Trophoblast cell (in vitro differentiated cells and primary cell): ENCODE results near the gene VCL.

Source experiments
- DNase-seq, 2 donors: peaks; one replicate each; pipeline ENCODE4 v3.0.0-alpha.2; 2016
- H2AFZ ChIP-seq: 2 replicates; pipeline ENCODE4 v1.6.1; 2013; ENCODE audit warnings: low read length, moderate library complexity, mild to moderate bottlenecking; ENCODE audit not compliant: insufficient read depth, poor library complexity
- H2AK5ac ChIP-seq: 2 replicates; pipeline ENCODE4 v1.6.1; 2013; ENCODE audit warnings: mild to moderate bottlenecking, low read length
- H2BK120ac ChIP-seq: 2 replicates; pipeline ENCODE4 v1.6.1; 2013; ENCODE audit warnings: low read length, mild to moderate bottlenecking, moderate library complexity; ENCODE audit not compliant: insufficient read depth, poor library complexity
- H2BK12ac ChIP-seq: 2 replicates; pipeline ENCODE4 v1.6.1; 2013; ENCODE audit warnings: mild to moderate bottlenecking, low read length, moderate library complexity
- H2BK5ac ChIP-seq: 2 replicates; pipeline ENCODE4 v1.6.1; 2013; ENCODE audit warnings: low read length, low read depth, moderate library complexity, mild to moderate bottlenecking; ENCODE audit not compliant: poor library complexity
- H3K14ac ChIP-seq: 2 replicates; pipeline ENCODE4 v1.6.1; 2013; ENCODE audit warnings: mild to moderate bottlenecking, low read length
- H3K18ac ChIP-seq: 2 replicates; pipeline ENCODE4 v1.6.1; 2013; ENCODE audit warnings: mild to moderate bottlenecking, low read length
- H3K23ac ChIP-seq: 2 replicates; pipeline ENCODE4 v1.6.1; 2013; ENCODE audit warnings: low read length
- H3K27ac ChIP-seq: 2 replicates; pipeline ENCODE4 v1.5.1; 2013; ENCODE audit warnings: low read depth, mild to moderate bottlenecking, inconsistent platforms, low read length, moderate library complexity
- H3K27me3 ChIP-seq: 2 replicates; pipeline ENCODE4 v1.6.1; 2013; ENCODE audit warnings: inconsistent platforms, mild to moderate bottlenecking, low read length, moderate library complexity; ENCODE audit not compliant: insufficient read depth
- H3K36me3 ChIP-seq, 2 experiments: 1 replicate in 1 of 2; 2 replicates in 1 of 2; pipeline ENCODE4 v1.6.1; 2013; ENCODE audit warnings: low read length in 2 of 2, mild to moderate bottlenecking in 2 of 2, moderate library complexity in 1 of 2; ENCODE audit not compliant: insufficient read depth in 2 of 2, control insufficient read depth in 1 of 2
- H3K4ac ChIP-seq: 2 replicates; pipeline ENCODE4 v1.6.1; 2013; ENCODE audit warnings: low read depth, mild to moderate bottlenecking, low read length, moderate library complexity
- H3K4me1 ChIP-seq, 2 experiments: 1 replicate in 1 of 2; 2 replicates in 1 of 2; pipeline ENCODE4 v1.6.1; 2013; ENCODE audit warnings: low read length in 2 of 2, mild to moderate bottlenecking in 2 of 2, moderate library complexity in 1 of 2; ENCODE audit not compliant: insufficient read depth in 2 of 2, control insufficient read depth in 1 of 2
- H3K4me2 ChIP-seq: 2 replicates; pipeline ENCODE4 v1.6.1; 2013; ENCODE audit warnings: inconsistent platforms, mild to moderate bottlenecking, low read length, moderate library complexity
- H3K4me3 ChIP-seq: 2 replicates; pipeline ENCODE4 v1.5.1; 2013; ENCODE audit warnings: mild to moderate bottlenecking, low read depth, low read length, inconsistent platforms
- H3K79me1 ChIP-seq: one replicate; pipeline ENCODE4 v1.6.1; 2013; ENCODE audit warnings: low read length
- H3K79me2 ChIP-seq: 2 replicates; pipeline ENCODE4 v1.6.1; 2013; ENCODE audit warnings: low read length, mild to moderate bottlenecking; ENCODE audit not compliant: control insufficient read depth, insufficient read depth, poor library complexity
- H3K9ac ChIP-seq: 2 replicates; pipeline ENCODE4 v1.6.1; 2013; ENCODE audit warnings: mild to moderate bottlenecking, low read length
- H3K9me3 ChIP-seq: 2 replicates; pipeline ENCODE4 v1.6.1; 2013; ENCODE audit warnings: low read depth, mild to moderate bottlenecking, control low read depth, inconsistent platforms, low read length; ENCODE audit not compliant: insufficient read depth
- H4K12ac ChIP-seq: 2 replicates; pipeline ENCODE4 v1.6.1; 2013; ENCODE audit warnings: low read depth, mild to moderate bottlenecking, low read length, moderate library complexity
- H4K8ac ChIP-seq: 2 replicates; pipeline ENCODE4 v1.6.1; 2013; ENCODE audit warnings: low read depth, mild to moderate bottlenecking, low read length, moderate library complexity
- H4K91ac ChIP-seq: one replicate; pipeline ENCODE4 v1.6.1; 2013; ENCODE audit warnings: low read depth, mild to moderate bottlenecking, low read length, moderate library complexity
- WGBS: extraction: QIAGEN DNeasy Blood & Tissue Kit; methylation state at CpG from one replicate; pipeline ENCODE4 v1.1.7; 2013; ENCODE audit warnings: missing lambda C conversion rate; ENCODE audit not compliant: insufficient read length, insufficient coverage; ENCODE audit errors: extremely low coverage; 5-methylcytosine and 5-hydroxymethylcytosine counted together

VCL gene

DNA sequence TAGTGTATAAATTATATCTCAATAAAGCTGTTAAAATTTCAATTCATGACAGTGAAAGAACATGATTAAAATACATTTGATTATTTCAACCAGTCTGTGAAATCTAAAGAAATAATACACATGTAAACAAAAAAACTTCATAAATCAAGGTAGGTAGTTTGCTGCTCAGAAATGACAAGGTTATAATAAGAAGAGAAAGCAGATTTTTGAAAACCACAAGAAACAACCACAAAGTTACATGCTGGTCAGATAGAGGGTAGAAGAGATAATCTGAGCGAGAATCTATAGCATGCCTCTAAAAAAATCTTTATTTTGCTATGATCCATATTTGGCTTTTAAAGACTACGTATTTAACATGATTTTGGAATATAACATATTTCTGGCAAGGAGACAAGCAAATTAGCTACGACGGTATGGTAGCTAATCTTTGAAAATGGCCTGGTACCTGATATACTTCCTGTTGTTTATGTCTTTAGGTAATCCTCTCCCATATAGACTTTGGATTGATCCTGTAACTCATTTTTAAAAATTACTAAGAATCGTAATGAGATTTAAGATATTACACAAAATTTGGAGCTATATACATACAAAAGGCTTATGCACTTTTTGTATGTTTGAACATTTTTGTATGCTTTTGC, 23.5 kb upstream of the VCL start:
- Histone ChIP-seq H3K14ac (no peak overlapping the region), H3K23ac (no peak overlapping the region)
- DNase-seq, result no peak

DNA sequence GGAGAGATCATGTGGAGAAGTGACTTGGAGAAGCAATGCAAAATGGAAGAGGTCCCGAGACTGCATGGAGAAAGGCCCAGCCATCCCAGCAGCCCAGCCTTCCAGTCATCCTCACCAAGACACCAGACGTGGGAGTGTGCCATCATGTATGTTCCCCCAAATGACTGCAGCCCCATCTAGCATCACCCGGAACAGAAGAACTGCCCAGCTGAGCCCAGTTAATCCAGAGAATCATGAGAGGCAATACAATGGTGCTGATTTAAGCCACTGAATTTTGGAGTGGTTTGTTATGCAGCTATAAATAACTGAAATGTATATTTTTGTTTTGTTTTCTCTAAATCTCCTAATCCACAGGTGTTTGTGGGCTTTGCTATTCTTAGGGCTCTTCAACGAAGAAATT, 22.5 kb upstream of the VCL start:
- Histone ChIP-seq H3K9me3 (peaks cover 2% of the 10 kb centered on the region), H3K4me2 (no peak overlapping the region), H4K8ac (peak overlapping the region; percentile 16), H3K23ac (no peak overlapping the region), H3K4me1 (no peaks in the 10 kb centered on the region), H3K36me3 (no peaks in the 10 kb centered on the region), H3K79me1 (no peaks in the 10 kb centered on the region), H3K27me3 (no peaks in the 10 kb centered on the region), H3K4ac (no peak overlapping the region), H4K12ac (no peak overlapping the region), H3K4me3 (no peak overlapping the region), H3K9ac (peak overlapping the region; percentile 68), H3K27ac (no peak overlapping the region), H3K14ac (no peak overlapping the region), H2AK5ac (no peak overlapping the region), H2AFZ (no peak overlapping the region), H3K79me2 (no peaks in the 10 kb centered on the region), H2BK5ac (no peak overlapping the region), H2BK12ac (no peak overlapping the region), H2BK120ac (no peak overlapping the region), H4K91ac (no peak overlapping the region), H3K18ac (no peak overlapping the region)
- WGBS, result no CpG with 5 or more reads among the region's 4 CpGs
- no peak for DNase-seq

More for the DNA sequence above, 23.5 kb upstream of the VCL start:
- Histone ChIP-seq H3K9me3 (peaks cover 2% of the 10 kb centered on the region), H2BK5ac (no peak overlapping the region), H2BK12ac (no peak overlapping the region), H3K79me1 (no peaks in the 10 kb centered on the region), H3K27me3 (no peaks in the 10 kb centered on the region), H4K8ac (no peak overlapping the region), H3K4me2 (no peak overlapping the region), H3K4ac (no peak overlapping the region), H3K9ac (no peak overlapping the region), H4K91ac (no peak overlapping the region), H3K27ac (no peak overlapping the region), H2AFZ (no peak overlapping the region), H3K4me3 (no peak overlapping the region), H3K4me1 (no peaks in the 10 kb centered on the region), H3K18ac (no peak overlapping the region), H2AK5ac (no peak overlapping the region), H3K36me3 (no peaks in the 10 kb centered on the region), H4K12ac (no peak overlapping the region), H2BK120ac (no peak overlapping the region), H3K79me2 (no peaks in the 10 kb centered on the region)
- no CpG with 5 or more reads among the region's 5 CpGs for WGBS

DNA sequence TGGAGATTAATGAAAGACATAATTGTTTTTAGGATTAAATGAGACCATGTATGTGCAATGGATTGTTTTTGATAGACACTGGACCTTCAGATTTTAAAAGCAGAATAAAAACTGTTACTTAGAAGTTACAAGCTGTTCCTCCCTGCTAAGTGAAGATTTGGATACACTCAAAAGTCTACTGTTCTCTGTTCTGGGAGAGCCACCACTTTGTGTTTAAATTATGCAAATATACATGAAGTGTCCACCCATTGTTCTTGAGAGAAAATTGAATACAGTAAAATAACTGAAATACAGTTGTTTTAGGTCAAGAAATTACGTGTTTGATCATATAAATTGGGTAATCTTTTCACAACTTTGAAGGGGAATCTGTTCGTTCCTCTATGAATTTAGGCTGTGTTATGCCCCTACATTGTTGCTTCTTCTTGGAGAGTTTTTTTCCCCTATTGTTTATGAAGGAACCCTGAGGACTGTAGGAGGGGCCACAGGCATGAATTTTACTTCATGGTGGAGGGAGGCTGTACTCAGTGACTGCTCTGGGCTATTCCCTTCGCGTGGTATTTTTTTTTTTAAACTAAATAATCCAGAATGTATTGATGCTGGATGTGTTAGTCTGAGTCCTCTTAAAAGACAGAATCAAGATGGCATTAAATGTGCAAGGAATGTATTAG, 18.6 kb upstream of the VCL start:
- Histone ChIP-seq H3K23ac (no peak overlapping the region), H4K8ac (no peak overlapping the region), H3K18ac (no peak overlapping the region), H2BK5ac (no peak overlapping the region), H2BK12ac (no peak overlapping the region), H3K36me3 (no peaks in the 10 kb centered on the region), H3K9ac (no peak overlapping the region), H4K91ac (no peak overlapping the region), H3K4me3 (no peak overlapping the region), H2AK5ac (no peak overlapping the region), H2AFZ (no peak overlapping the region), H3K79me2 (no peaks in the 10 kb centered on the region), H3K27ac (no peak overlapping the region), H3K14ac (no peak overlapping the region), H3K79me1 (no peaks in the 10 kb centered on the region), H3K27me3 (no peaks in the 10 kb centered on the region), H3K4ac (no peak overlapping the region), H3K9me3 (peaks cover 2% of the 10 kb centered on the region), H2BK120ac (no peak overlapping the region), H3K4me1 (no peaks in the 10 kb centered on the region), H3K4me2 (no peak overlapping the region), H4K12ac (no peak overlapping the region)
- no CpG with 5 or more reads among the region's 4 CpGs for WGBS
- no peak for DNase-seq

GRCh38 chr10:73979809-73980433, 18.0 kb upstream of the VCL start:
- H3K4me1 ChIP-seq, result no peaks in the 10 kb centered on the region
- no CpG with 5 or more reads among the region's 4 CpGs for WGBS
- H2AFZ ChIP-seq, result no peak overlapping the region
- H3K36me3 ChIP-seq, result no peaks in the 10 kb centered on the region
- H2AK5ac ChIP-seq, result no peak overlapping the region
- no peak overlapping the region for H2BK120ac ChIP-seq
- no peak overlapping the region for H2BK5ac ChIP-seq
- DNase-seq, result peak in 1 of 2 donors; percentile 52
- H2BK12ac ChIP-seq, result no peak overlapping the region
- no peaks in the 10 kb centered on the region for H3K79me1 ChIP-seq
- no peaks in the 10 kb centered on the region for H3K27me3 ChIP-seq
- no peak overlapping the region for H3K27ac ChIP-seq
- no peak overlapping the region for H3K18ac ChIP-seq
- H3K9me3 ChIP-seq, result peaks cover 2% of the 10 kb centered on the region
- H3K23ac ChIP-seq, result no peak overlapping the region
- H3K79me2 ChIP-seq, result no peaks in the 10 kb centered on the region
- no peak overlapping the region for H3K4ac ChIP-seq
- no peak overlapping the region for H4K91ac ChIP-seq
- H3K4me3 ChIP-seq, result no peak overlapping the region
- H4K12ac ChIP-seq, result no peak overlapping the region
- H4K8ac ChIP-seq, result no peak overlapping the region
- no peak overlapping the region for H3K9ac ChIP-seq
- H3K4me2 ChIP-seq, result no peak overlapping the region
- H3K14ac ChIP-seq, result no peak overlapping the region
